Stomach (tissue), 9 donors: ENCODE results near the gene PIM1. TPM values are rescaled to one million over a fixed set of nuclear protein-coding genes. Genes with fewer than 3 reads are reported as not detected.

ENCODE experiments used
- DNase-seq, 2 donors: peaks; one replicate each; pipeline versions ENCODE4 v3.0.0 to v3.0.0-alpha.2; 2013 to 2019
- H3K27ac ChIP-seq, 5 donors: fragments of 200-600 bp in 4 of 5; sonication (generic) in 4 of 5; one replicate each; pipeline ENCODE4 v1.5.1; 2013 to 2019; ENCODE audit warnings: mild to moderate bottlenecking in 1 of 5, moderate library complexity in 1 of 5
- H3K27me3 ChIP-seq, 3 donors: fragments of 200-600 bp; sonication (generic); one replicate each; pipeline ENCODE4 v1.5.1; 2017 to 2019; ENCODE audit warnings: mixed run types in 1 of 3
- H3K36me3 ChIP-seq, 4 donors: fragments of 200-600 bp; sonication (generic); 1 replicate in 3 of 4; 2 replicates in 1 of 4; pipeline ENCODE4 v1.5.1; 2016 to 2019
- H3K4me1 ChIP-seq, 4 donors: fragments of 200-600 bp; sonication (generic); one replicate each; pipeline ENCODE4 v1.5.1; 2016 to 2019
- H3K4me3 ChIP-seq, 4 donors: fragments of 200-600 bp; sonication (generic) in 3 of 4; one replicate each; pipeline ENCODE4 v1.5.1; 2016 to 2019; ENCODE audit warnings: mild to moderate bottlenecking in 1 of 4
- H3K9me3 ChIP-seq, 4 donors: fragments of 200-600 bp; sonication (generic); one replicate each; pipeline ENCODE4 v1.5.1; 2016 to 2019
- CTCF ChIP-seq, 7 experiments: fragments of 450-650 bp in 4 of 7; fragments of 200-600 bp in 3 of 7; sonication (generic) in 3 of 7; IDR thresholded peaks; one replicate each; pipeline ENCODE4 v1.5.1; 2016 to 2019; ENCODE audit warnings: antibody characterized with exemption in 7 of 7, control low read depth in 2 of 7, mild to moderate bottlenecking in 1 of 7
- EP300 ChIP-seq: sonication (generic); formaldehyde crosslinking; IDR thresholded peaks from one replicate; pipeline ENCODE4 v1.6.1; 2017; ENCODE audit warnings: antibody characterized with exemption
- POLR2A ChIP-seq, 4 donors: fragments of 450-650 bp; IDR thresholded peaks; one replicate each; pipeline ENCODE4 v1.6.1; 2016; ENCODE audit warnings: antibody characterized with exemption in 4 of 4, control low read depth in 2 of 4, mild to moderate bottlenecking in 1 of 4, moderate library complexity in 1 of 4
- POLR2AphosphoS5 ChIP-seq, 3 donors: sonication (generic); formaldehyde crosslinking; IDR thresholded peaks; one replicate each; pipeline ENCODE4 v1.6.1; 2016; ENCODE audit warnings: antibody characterized with exemption in 3 of 3
- WGBS, 5 donors: extraction: QIAGEN DNeasy Blood & Tissue Kit in 3 of 5; methylation state at CpG; one replicate each; pipeline versions ENCODE4 v1.1.5 to v1.1.7; 2013 to 2018; 5-methylcytosine and 5-hydroxymethylcytosine counted together
- intact Hi-C: fragments of 100-400 bp; cut with DNase I; formaldehyde crosslinking; loops from one replicate; pipeline ENCODE4 v1.15.1; 2023; ENCODE audit warnings: low total_unique reads
- polyA plus RNA-seq, 3 donors: library from polyadenylated mRNA; stranded (reverse); fragments of 200-250 nt; gene quantifications; one replicate each; pipeline ENCODE4 v1.2.3, GENCODE V29; 2013
- total RNA-seq, 5 donors: library from RNA; depleted of rRNA; stranded (reverse); fragments of >200 nt; gene quantifications; one replicate each; pipeline versions ENCODE4 v1.1.0 to v1.2.3, GENCODE V29; 2014 to 2016
- donor health status: healthy with polysubstance abuse.
- donor health status: Bipolar disorder and iron deficiency.
- donor health status: healthy.

PIM1 gene
- total and polyA plus RNA-seq, 8 donors = 9.8 to 59.1 (median 22.6) TPM

GRCh38 chr6:37209461-37210205, 39.7 kb downstream of the PIM1 start:
- Histone ChIP-seq H3K4me1 (peaks cover 0 to 17% (median 0%) of the 10 kb centered on the region in 4 donors), H3K27me3 (no peaks in the 10 kb centered on the region), H3K36me3 (no peaks in the 10 kb centered on the region), H3K4me3 (no peak overlapping the region), H3K9me3 (no peaks in the 10 kb centered on the region), H3K27ac (no peak overlapping the region)
- WGBS, 5 donors = 81 to 84% (median 84%) methylated on average over 12 of the region's 12 CpGs
- intact Hi-C loops = no loop called here
- DNase-seq = no peak
- TF ChIP-seq EP300 = no peak
- no peak for TF ChIP-seq CTCF (IDR thresholded peaks at IDR 0.05)
- no peak for TF ChIP-seq POLR2AphosphoS5 (IDR thresholded peaks at IDR 0.05)
- TF ChIP-seq POLR2A (IDR thresholded peaks at IDR 0.05) = no peak

GRCh38 chr6:37210313-37210968, 40.5 kb downstream of the PIM1 start:
- no peak for TF ChIP-seq POLR2A (IDR thresholded peaks at IDR 0.05)
- peak in 1 of 3 donors; percentile 54 for TF ChIP-seq POLR2AphosphoS5 (IDR thresholded peaks at IDR 0.05)
- TF ChIP-seq EP300 = no peak
- TF ChIP-seq CTCF (IDR thresholded peaks at IDR 0.05) = peak in 6 of 7 experiments; percentile 48 to 99 (median 97)
- Histone ChIP-seq H3K4me3 (no peak overlapping the region), H3K9me3 (no peaks in the 10 kb centered on the region), H3K4me1 (peaks cover 0 to 17% (median 0%) of the 10 kb centered on the region in 4 donors), H3K36me3 (no peaks in the 10 kb centered on the region), H3K27me3 (no peaks in the 10 kb centered on the region), H3K27ac (no peak overlapping the region)
- DNase-seq = peak; percentile 79 to 92
- intact Hi-C loops = no loop called here
- WGBS, 5 donors = 59 to 67% (median 63%) methylated on average over 7 of the region's 7 CpGs

- Histone ChIP-seq H3K4me3 (no peak overlapping the region), H3K9me3 (no peaks in the 10 kb centered on the region), H3K27ac (no peak overlapping the region), H3K4me1 (peaks cover 0 to 16% (median 0%) of the 10 kb centered on the region in 4 donors), H3K36me3 (no peaks in the 10 kb centered on the region), H3K27me3 (no peaks in the 10 kb centered on the region)
- intact Hi-C loops = no loop called here
- TF ChIP-seq EP300 (no peak), POLR2A (IDR thresholded peaks at IDR 0.05) (no peak), POLR2AphosphoS5 (IDR thresholded peaks at IDR 0.05) (no peak)
- 77 to 93% (median 87%) methylated on average over 9 of the region's 9 CpGs for WGBS, 5 donors
- DNase-seq = no peak
These were observed 42.3 kb downstream of the PIM1 start for GRCh38 chr6:37212268-37212667.

- H3K4me1 ChIP-seq = peaks cover 12 to 19% (median 15%) of the 10 kb centered on the region in 4 donors
- no peak overlapping the region for H3K27ac ChIP-seq
- TF ChIP-seq POLR2A (IDR thresholded peaks at IDR 0.05) (no peak), CTCF (IDR thresholded peaks at IDR 0.05) (no peak)
- WGBS, 5 donors = 86 to 96% (median 88%) methylated on average over 6 of the region's 6 CpGs
- H3K9me3 ChIP-seq = no peaks in the 10 kb centered on the region
- no peak overlapping the region for H3K4me3 ChIP-seq
- intact Hi-C loops = no loop called here
- H3K36me3 ChIP-seq = no peaks in the 10 kb centered on the region
- H3K27me3 ChIP-seq = no peaks in the 10 kb centered on the region
- no peak for DNase-seq
These were observed 48.1 kb downstream of the PIM1 start for GRCh38 chr6:37218061-37218460.
